Ovary (tissue), 9 donors: Measurements from ENCODE around the gene C19orf73. TPM values are rescaled to one million over a fixed set of nuclear protein-coding genes. Genes with fewer than 3 reads are reported as not detected.

Experiments
- DNase-seq, 5 donors: peaks; one replicate each; pipeline ENCODE4 v3.0.0-alpha.2; 2019 to 2020
- H3K27ac ChIP-seq, 2 donors: fragments of 200-600 bp; one replicate each; pipeline versions ENCODE4 v1.5.1 to v1.8.0; 2019 to 2022
- H3K27me3 ChIP-seq: fragments of 200-600 bp; one replicate; pipeline ENCODE4 v1.8.0; 2022
- H3K36me3 ChIP-seq: fragments of 200-600 bp; sonication (generic); one replicate; pipeline ENCODE4 v1.5.1; 2019
- H3K4me1 ChIP-seq: one replicate; pipeline ENCODE4 v1.8.1; 2013; ENCODE audit warnings: mild to moderate bottlenecking, moderate library complexity; ENCODE audit not compliant: insufficient read depth
- H3K4me3 ChIP-seq: fragments of 200-600 bp; sonication (generic); one replicate; pipeline ENCODE4 v1.5.1; 2017
- H3K9me3 ChIP-seq, 2 donors: fragments of 200-600 bp in 1 of 2; sonication (generic) in 1 of 2; one replicate each; pipeline versions ENCODE4 v1.5.1 to v1.8.1; 2013 to 2019; ENCODE audit warnings: mild to moderate bottlenecking in 1 of 2, moderate library complexity in 1 of 2
- EP300 ChIP-seq: sonication (generic); formaldehyde crosslinking; IDR thresholded peaks from one replicate; pipeline ENCODE4 v1.6.1; 2017; ENCODE audit warnings: antibody characterized with exemption
- POLR2A ChIP-seq: fragments of 450-650 bp; IDR thresholded peaks from one replicate; pipeline ENCODE4 v1.6.1; 2017; ENCODE audit warnings: antibody characterized with exemption, mild to moderate bottlenecking, moderate library complexity
- WGBS, 3 donors: extraction: QIAGEN DNeasy Blood & Tissue Kit in 1 of 3; methylation state at CpG; one replicate each; pipeline versions ENCODE4 v1.1.5 to v1.1.7; 2013 to 2017; 5-methylcytosine and 5-hydroxymethylcytosine counted together
- intact Hi-C, 4 donors: fragments of 100-400 bp; cut with DNase I; formaldehyde crosslinking; loops; one replicate each; pipeline versions ENCODE4 v1.11.0 to v1.15.1; 2022 to 2023
- polyA plus RNA-seq, 2 donors: library from polyadenylated mRNA; stranded (reverse); fragments of 200-250 nt in 1 of 2; fragments of 350-450 nt in 1 of 2; fragmentation: Illumina TruSeq in 1 of 2; extraction: RNeasy Lipid Tissue Mini Kit (QIAGEN cat#74804) in 1 of 2; gene quantifications; one replicate each; pipeline ENCODE4 v1.2.3, GENCODE V29; 2013 to 2014
- total RNA-seq, 7 donors: library from RNA; depleted of rRNA in 2 of 7; stranded (reverse); fragments of >200 nt in 2 of 7; fragmentation: NEBNext Ultra II Directional in 3 of 7; extraction: Animal tissue kit (Norgen Biotek cat#: 25700) in 3 of 7; gene quantifications; one replicate each; pipeline versions ENCODE4 v1.1.0 to v1.2.4, GENCODE V29; 2016 to 2023
- TF ChIP-seq, protein P1 (sequence below), 3 donors: fragments of 450-650 bp in 2 of 3; fragments of 200-600 bp in 1 of 3; IDR thresholded peaks; one replicate each; pipeline versions ENCODE4 v1.5.1 to v1.8.0; 2016 to 2022; ENCODE audit warnings: antibody characterized with exemption in 3 of 3, mild to moderate bottlenecking in 1 of 3
- donor health status: DM: no; HTN: no; CAD: no; lungs with moderate emphysema.
- donor health status: DM: no; HTN: no; CAD: no.
- donor health status: Bipolar disorder and iron deficiency.
- donor health status: DM: yes; HTN: yes; CAD: no.
- donor health status: DM: no; HTN: no; CAD: no.
- donor health status: DM: yes; HTN: yes; CAD: no.

Gene C19orf73
- total and polyA plus RNA-seq, 9 donors, result 0.42 to 1.5 (median 0.45) TPM; not detected in 4

DNA sequence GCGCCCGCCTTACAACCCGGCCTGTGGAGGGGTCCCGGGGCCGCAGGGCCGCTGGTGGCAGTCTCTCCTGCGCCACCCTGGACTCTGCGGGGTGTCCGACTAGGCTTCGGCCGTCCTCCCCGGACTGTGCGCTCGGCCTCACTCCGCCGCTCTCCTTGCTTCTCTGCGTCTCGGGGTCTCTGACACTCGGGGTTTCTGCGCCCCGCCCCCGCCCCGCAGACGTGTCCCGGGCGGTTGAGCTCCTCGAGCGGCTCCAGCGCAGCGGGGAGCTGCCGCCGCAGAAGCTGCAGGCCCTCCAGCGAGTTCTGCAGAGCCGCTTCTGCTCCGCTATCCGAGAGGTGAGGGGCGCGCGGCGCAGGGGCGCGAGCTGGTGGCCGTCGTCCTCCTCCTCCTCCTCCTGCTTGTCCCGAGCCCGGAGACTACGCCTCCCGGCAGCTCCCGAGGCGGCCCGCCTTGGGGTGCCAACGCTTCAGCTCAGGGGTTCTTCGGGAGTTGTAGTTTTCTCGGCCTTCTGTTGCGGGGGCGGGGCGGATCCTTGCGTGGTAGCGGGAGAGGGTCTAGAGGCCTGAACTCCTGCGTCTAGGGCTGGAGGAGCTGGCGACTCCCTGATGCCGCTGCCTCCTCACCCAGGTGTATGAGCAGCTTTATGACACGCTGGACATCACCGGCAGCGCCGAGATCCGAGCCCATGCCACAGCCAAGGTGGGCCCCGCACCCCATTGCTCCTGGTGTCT is 4.1 kb downstream of the C19orf73 start:
- 7 to 11% (median 11%) methylated on average over 44 to 68 of the region's 68 CpGs for WGBS, 3 donors
- Histone ChIP-seq H3K27me3 (no peaks in the 10 kb centered on the region), H3K4me3 (peak overlapping the region; percentile 67), H3K4me1 (peaks cover 19% of the 10 kb centered on the region), H3K27ac (peak overlapping the region in 1 of 2 donors; percentile 65), H3K36me3 (no peaks in the 10 kb centered on the region), H3K9me3 (no peaks in the 10 kb centered on the region)
- DNase-seq, result peak; percentile 60 to 80 (median 68)
- TF ChIP-seq POLR2A, result no peak
- no peak for TF ChIP-seq EP300
- TF ChIP-seq, protein P1, sequence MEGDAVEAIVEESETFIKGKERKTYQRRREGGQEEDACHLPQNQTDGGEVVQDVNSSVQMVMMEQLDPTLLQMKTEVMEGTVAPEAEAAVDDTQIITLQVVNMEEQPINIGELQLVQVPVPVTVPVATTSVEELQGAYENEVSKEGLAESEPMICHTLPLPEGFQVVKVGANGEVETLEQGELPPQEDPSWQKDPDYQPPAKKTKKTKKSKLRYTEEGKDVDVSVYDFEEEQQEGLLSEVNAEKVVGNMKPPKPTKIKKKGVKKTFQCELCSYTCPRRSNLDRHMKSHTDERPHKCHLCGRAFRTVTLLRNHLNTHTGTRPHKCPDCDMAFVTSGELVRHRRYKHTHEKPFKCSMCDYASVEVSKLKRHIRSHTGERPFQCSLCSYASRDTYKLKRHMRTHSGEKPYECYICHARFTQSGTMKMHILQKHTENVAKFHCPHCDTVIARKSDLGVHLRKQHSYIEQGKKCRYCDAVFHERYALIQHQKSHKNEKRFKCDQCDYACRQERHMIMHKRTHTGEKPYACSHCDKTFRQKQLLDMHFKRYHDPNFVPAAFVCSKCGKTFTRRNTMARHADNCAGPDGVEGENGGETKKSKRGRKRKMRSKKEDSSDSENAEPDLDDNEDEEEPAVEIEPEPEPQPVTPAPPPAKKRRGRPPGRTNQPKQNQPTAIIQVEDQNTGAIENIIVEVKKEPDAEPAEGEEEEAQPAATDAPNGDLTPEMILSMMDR (IDR thresholded peaks at IDR 0.05), result no peak
- intact Hi-C loops, result no loop called here

DNA sequence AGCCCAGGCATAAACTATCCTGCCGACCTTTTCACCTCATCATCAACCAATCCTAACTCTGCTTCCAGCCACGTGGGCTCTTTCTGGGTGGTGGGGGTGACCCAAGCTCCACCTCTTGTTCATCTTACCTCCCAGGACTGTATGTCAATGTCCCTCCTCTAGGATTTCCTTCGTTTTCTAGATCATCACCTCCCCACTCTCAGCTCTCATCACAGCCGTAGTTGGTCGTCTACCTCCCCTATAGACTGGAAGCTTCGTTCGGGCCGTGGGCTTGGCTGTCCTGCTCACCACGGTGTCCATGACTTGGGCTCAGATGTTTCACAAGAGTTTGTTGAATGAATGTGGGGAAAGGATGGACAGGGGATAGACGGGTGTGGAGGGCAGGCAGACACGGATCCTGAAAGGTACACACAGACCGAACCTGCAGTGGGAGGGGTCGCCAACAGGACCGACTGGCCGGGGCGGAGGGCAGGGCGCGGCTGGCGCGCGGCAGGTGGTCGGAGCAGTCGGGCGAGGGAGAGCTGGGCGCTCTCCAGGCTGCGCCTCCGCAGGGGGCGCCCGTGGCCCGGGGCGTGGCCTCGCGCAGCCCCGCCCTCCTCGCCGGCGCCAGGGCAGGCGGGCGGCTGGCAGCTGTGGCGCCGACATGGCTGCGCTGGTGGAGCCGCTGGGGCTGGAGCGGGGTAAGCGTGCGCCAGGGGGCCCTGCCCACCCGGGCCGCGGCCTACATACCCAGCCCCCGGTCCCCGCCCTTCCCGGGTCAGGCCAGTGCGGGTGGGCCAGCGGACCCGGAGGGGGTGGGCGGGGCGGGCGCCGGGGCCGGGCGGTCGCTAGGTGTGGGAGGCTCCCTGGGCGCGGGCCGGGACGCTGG is 4.9 kb downstream of the C19orf73 start, which contains the start of gene LIN7B:
Gene LIN7B, plus strand, starts transcription at position 609 of the 868 bp plus-strand sequence. Its CDS starts 35 bp downstream, at position 644.
- H3K4me1 ChIP-seq, result peaks cover 16% of the 10 kb centered on the region
- no peak for TF ChIP-seq POLR2A
- TF ChIP-seq, protein P1 (IDR thresholded peaks at IDR 0.05), result peak in 2 of 3 donors; percentile 63 to 71
- 1 to 2% (median 1%) methylated on average over 30 to 66 of the region's 66 CpGs for WGBS, 3 donors
- peak within 1 kb of the TSS; percentile 67 for H3K4me3 ChIP-seq
- peak within 1 kb of the TSS in 1 of 2 donors; percentile 65 for H3K27ac ChIP-seq
- H3K9me3 ChIP-seq, result no peaks in the 10 kb centered on the region
- peak; percentile 59 to 82 (median 70) for DNase-seq
- intact Hi-C loops, result no loop called here
- H3K27me3 ChIP-seq, result no peaks in the 10 kb centered on the region
- no peaks in the 10 kb centered on the region for H3K36me3 ChIP-seq

DNA sequence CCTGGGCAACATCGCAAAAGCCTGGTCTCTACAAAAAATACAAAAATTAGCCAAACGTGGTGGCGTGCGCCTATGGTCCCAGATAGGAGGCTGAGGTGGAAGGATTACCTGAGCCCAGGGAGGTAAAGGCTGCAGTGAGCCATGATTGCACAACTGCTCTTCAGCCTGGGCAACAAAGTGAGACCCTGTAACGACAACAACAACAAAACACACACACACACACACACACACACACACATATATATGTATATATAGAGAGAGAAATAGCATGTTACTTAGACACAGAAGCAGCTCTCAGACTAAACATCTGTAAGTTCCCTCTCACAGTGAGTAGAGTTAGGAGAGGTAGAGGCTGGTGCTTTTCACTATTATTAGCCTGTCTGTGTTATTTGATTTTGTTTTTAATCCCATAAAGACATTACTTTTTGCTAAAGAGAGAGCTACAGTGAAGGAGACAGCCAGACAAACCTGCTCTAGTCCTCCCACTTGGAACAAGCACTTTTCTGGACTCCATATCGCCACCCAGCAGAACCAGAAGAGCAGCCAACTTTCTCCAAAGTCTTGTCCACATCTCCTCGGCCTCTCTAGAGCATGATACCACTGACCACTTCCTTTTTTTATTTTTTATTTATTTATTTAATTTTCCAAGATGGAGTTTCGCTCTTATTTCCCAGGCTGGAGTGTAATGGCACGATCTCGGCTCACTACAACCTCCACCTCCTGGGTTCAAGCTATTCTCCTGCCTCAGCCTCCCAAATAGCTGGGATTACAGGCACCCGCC is 7.5 kb downstream of the C19orf73 start:
- 70 to 75% (median 73%) methylated on average over 11 of the region's 11 CpGs for WGBS, 3 donors
- intact Hi-C loops, result no loop called here
- no peaks in the 10 kb centered on the region for H3K27me3 ChIP-seq
- no peak for DNase-seq
- no peak overlapping the region for H3K27ac ChIP-seq
- no peak for TF ChIP-seq EP300
- no peak for TF ChIP-seq POLR2A
- TF ChIP-seq, protein P1 (IDR thresholded peaks at IDR 0.05), result no peak
- peaks cover 6% of the 10 kb centered on the region for H3K4me1 ChIP-seq
- H3K36me3 ChIP-seq, result no peaks in the 10 kb centered on the region
- no peak overlapping the region for H3K4me3 ChIP-seq
- H3K9me3 ChIP-seq, result no peaks in the 10 kb centered on the region

DNA sequence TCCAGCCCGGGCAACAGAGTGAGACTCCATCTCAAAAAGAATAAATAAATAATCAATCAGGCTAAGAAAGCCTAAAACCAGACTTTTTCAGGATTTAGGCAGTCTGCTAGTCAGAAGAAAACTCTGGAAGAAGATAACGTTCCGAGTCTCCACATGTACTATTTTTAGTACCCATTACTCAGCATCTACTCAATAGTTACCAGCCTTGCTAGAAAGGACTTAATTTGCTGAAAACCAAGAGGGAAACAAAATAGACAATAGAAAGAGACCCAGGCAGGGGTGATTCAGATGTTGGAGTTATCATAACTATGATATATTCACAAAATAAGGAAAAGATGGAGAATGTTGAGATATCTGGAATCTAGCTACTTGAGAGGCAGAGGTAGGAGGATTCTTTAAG is 8.4 kb downstream of the C19orf73 start:
- TF ChIP-seq, protein P1 (IDR thresholded peaks at IDR 0.05), result no peak
- TF ChIP-seq POLR2A (no peak), EP300 (no peak)
- Histone ChIP-seq H3K4me3 (no peak overlapping the region), H3K4me1 (peaks cover 6% of the 10 kb centered on the region), H3K9me3 (no peaks in the 10 kb centered on the region), H3K27ac (no peak overlapping the region), H3K36me3 (no peaks in the 10 kb centered on the region), H3K27me3 (no peaks in the 10 kb centered on the region)
- no peak for DNase-seq
- intact Hi-C loops, result no loop called here
- WGBS, 3 donors, result 15 to 19% (median 17%) methylated on average over 3 of the region's 3 CpGs
